Measurements from ENCODE around the gene TMEM186.

DNA sequence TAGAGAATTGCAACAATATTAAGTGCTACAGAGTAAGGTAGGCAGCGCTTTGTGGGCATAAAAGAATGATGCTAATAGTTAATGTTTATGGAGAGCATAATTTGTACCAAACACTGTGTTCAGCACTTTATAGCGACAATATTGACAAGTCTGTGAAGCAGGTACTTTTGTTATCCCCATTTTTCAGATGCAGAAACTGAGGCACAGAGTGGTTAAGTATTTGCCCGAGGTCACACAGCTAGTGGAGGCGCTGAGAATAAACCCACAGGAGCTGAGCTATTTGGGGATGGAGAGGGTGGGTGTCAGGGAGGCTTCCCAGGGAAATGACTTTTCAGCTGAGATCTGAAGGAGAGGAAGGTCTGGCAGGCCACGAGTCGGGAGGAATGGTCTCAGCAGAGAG lies 39.4 kb downstream of the TMEM186 start:
- no peak for TF ChIP-seq EZH2 (IDR thresholded peaks at IDR 0.05; ENCODE audit: borderline replicate concordance)
- TF ChIP-seq, protein P1, sequence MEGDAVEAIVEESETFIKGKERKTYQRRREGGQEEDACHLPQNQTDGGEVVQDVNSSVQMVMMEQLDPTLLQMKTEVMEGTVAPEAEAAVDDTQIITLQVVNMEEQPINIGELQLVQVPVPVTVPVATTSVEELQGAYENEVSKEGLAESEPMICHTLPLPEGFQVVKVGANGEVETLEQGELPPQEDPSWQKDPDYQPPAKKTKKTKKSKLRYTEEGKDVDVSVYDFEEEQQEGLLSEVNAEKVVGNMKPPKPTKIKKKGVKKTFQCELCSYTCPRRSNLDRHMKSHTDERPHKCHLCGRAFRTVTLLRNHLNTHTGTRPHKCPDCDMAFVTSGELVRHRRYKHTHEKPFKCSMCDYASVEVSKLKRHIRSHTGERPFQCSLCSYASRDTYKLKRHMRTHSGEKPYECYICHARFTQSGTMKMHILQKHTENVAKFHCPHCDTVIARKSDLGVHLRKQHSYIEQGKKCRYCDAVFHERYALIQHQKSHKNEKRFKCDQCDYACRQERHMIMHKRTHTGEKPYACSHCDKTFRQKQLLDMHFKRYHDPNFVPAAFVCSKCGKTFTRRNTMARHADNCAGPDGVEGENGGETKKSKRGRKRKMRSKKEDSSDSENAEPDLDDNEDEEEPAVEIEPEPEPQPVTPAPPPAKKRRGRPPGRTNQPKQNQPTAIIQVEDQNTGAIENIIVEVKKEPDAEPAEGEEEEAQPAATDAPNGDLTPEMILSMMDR (IDR thresholded peaks at IDR 0.05; ENCODE audit: poor library complexity), result no peak
- no peak for TF ChIP-seq EZH2phosphoT487 (IDR thresholded peaks at IDR 0.05; ENCODE audit: low read depth, severe bottlenecking, unreplicated experiment)

Data from hepatocyte (in vitro differentiated cells).